Epithelial cell of proximal tubule (primary cell): ENCODE results near the gene OTOS. TPM values are rescaled to one million over a fixed set of nuclear protein-coding genes. Genes with fewer than 3 reads are reported as not detected.

Experiments used
- DNase-seq: peaks from one replicate; pipeline ENCODE4 v3.0.0-alpha.2; 2011; ENCODE audit warnings: low read depth
- H3K4me3 ChIP-seq: 2 replicates; pipeline ENCODE4 v1.5.1; 2011; ENCODE audit warnings: low read depth, mild to moderate bottlenecking, low read length
- total RNA-seq: library from RNA; depleted of rRNA; stranded (reverse); fragments of >200 nt; gene quantifications from 2 replicates; pipeline ENCODE4 v1.2.3, GENCODE V29; 2015
- TF ChIP-seq, protein P1 (sequence below): conservative IDR thresholded peaks from 2 replicates; pipeline ENCODE4 v1.5.1; 2012; ENCODE audit warnings: low read depth, mild to moderate bottlenecking, low read length

OTOS gene
- total RNA-seq, 1 donor from 2014 or later = not detected

DNA sequence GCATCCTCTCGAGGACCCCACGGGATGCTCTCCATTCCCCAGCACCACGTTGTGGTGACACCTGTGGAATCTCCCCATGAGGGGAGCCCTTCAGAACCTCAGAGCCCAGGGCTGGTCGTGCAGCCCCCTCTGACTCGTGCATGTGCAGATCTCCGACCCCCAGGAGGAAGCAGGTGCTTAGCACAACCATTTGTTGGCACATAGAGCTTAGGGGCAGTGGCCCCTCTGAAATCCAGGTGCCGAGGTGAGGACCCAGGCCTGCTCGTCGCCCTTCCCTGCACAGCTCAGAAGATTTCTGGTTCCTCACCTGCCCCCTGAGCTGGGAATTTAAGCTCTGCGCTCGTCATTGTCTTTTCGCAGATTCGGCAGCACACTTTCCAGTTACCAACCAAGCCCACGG lies 1.3 kb upstream of the OTOS start:
- no peak overlapping the region for H3K4me3 ChIP-seq
- TF ChIP-seq, protein P1, sequence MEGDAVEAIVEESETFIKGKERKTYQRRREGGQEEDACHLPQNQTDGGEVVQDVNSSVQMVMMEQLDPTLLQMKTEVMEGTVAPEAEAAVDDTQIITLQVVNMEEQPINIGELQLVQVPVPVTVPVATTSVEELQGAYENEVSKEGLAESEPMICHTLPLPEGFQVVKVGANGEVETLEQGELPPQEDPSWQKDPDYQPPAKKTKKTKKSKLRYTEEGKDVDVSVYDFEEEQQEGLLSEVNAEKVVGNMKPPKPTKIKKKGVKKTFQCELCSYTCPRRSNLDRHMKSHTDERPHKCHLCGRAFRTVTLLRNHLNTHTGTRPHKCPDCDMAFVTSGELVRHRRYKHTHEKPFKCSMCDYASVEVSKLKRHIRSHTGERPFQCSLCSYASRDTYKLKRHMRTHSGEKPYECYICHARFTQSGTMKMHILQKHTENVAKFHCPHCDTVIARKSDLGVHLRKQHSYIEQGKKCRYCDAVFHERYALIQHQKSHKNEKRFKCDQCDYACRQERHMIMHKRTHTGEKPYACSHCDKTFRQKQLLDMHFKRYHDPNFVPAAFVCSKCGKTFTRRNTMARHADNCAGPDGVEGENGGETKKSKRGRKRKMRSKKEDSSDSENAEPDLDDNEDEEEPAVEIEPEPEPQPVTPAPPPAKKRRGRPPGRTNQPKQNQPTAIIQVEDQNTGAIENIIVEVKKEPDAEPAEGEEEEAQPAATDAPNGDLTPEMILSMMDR = no peak
- no peak for DNase-seq

DNA sequence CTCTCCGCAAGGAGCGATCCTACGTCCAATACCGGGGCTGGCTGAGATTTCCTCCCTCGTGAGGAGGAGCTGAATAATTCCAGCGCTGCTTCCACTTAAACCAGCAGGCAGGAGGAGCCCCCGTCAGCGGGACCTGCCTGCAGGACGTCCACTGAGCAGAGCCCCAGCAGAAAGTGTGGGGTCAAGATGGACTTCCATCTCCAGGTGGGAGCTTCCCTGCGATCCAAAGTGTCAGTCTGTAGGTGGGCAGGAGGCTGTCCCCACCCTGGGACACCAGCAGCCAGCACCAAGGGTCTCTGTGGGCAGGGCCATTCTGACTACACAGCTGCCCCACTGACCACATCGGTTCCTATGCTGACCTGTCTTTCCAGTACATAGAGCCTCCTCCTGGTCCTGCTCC lies 462 bp upstream of the OTOS start:
- no peak overlapping the region for H3K4me3 ChIP-seq
- TF ChIP-seq, protein P1 = no peak
- DNase-seq = no peak

DNA sequence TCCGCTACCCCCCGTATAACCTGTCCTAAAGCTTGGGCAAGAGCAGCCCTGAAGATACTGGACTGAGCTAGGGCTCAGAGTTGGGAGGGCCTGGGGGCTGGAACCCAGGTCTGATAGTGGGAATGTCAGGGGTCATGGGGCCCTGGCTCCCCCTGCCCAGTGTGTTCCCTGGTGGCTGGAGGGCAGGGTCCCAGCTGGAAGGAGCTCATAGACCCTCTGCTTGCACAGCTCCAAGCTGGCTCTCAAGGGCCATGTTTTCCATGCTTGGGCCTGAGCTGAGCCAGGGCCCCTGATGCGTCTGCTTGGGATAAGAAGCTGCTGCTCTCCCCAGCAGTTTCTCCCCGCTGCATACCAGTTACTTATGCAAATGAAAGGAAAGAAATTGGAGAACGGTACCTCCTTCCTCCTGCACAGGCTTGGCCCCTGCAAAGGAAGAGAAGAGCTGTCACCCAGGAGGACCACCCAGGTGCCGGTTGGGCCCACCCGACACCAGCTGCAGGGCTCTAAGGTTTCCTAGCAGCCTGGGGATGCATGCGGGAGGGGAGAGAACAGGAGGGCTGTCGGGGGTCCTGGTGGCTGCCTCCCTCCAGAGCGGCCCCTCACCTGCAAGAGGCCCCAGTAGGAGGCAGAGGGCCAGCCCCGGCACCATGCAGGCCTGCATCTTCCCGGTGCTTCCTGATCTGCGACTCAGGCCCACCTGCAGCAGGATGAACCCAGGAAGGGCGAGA lies 628 bp downstream of the OTOS start:
- TF ChIP-seq, protein P1 = no peak
- H3K4me3 ChIP-seq = no peak overlapping the region
- DNase-seq = no peak

DNA sequence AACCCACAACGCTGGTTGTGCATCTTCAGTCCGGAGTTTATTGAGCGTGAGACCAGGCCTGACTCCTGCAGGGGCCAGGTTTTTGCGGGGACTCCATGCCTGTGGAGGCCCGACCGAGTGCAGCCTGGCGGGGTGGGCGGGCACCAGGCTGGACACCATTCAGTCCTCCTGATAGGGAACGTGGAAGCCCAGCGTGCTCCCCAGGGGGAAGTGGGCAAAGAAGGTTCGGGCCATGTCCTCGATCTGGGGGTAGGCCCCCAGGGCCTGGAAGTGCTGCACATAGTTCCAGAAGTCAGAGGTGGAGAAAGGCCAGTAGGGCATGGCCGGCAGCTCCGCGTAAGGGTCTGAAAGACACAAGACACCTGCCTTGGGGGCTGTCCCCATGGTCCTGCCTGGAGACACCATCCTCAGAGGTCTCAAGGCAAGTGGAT lies 1.4 kb downstream of the OTOS start:
- H3K4me3 ChIP-seq = no peak overlapping the region
- TF ChIP-seq, protein P1 = no peak
- DNase-seq = no peak

DNA sequence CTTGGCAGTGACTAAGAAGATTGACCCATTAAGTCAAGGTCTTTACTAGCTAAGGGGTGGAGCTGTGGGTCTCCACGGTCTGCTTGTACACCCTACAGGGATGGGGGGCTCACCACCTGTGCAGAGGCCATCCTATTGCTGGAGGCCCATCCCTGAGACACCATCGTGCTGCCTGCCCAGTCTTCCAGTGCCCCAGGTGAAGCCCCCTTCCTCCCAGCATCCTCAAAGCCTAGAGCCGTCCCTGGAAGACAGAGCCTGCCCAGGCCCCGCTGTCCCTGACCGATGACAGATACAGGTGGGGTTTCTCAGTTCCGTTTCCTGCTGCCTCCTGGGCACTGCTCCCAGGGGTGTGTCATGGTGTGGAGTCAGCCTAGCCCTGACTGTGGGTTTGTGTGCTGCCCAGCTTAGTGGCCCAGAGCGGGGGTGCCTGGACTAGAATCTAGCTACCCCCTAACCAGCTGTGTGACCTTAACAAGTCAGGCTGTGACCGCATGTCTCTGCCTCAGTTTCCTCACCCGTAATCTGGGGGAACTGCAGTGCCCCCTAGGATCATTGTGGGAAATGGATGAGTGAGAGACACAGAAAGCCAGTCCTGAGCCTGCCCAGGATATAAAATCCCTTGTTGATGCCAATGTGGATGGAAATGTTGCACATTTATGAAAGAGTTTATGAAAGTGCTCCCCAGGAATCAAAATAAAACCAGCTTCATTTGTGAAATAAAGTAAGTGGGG lies 2.0 kb downstream of the OTOS start:
- no peak overlapping the region for H3K4me3 ChIP-seq
- no peak for DNase-seq
- TF ChIP-seq, protein P1 = no peak

DNA sequence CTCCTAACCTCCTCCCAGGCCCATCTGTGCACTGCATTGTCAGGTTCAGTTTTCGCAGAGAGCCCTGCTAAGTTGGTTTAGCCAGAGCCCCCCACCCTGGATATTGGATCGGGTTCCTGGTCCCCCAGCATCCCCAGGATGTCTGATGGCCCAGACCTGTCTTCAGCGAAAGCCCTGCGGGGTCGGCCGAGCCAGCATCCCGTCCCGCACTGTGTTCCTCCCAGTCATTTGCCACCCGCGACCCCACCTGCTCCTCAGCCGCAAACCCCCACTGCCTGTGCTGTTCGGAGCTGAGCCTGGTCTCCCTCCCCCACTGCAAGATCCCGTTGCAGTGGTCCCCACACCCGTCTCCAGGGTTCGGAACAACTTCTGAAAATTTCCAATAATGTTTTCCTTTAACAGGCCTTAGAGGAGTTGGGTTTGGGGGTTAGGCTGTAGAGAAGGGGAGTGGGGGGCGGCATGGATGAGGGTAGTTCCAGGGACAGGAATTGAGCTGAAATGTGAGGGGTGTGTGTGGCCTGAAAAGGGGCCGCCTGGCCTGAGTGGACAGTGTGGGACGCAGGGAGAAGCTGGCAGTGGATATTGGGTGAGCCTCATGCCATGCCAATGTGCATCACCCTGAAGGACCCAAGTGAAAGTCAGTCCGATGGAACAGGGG lies 2.7 kb downstream of the OTOS start:
- no peak overlapping the region for H3K4me3 ChIP-seq
- no peak for DNase-seq
- TF ChIP-seq, protein P1 = no peak
